Stomach (tissue), 4 donors: Measurements from ENCODE around the gene ACTR6.

Experiments
- CTCF ChIP-seq, 7 experiments: fragments of 450-650 bp in 4 of 7; fragments of 200-600 bp in 3 of 7; sonication (generic) in 3 of 7; IDR thresholded peaks; one replicate each; pipeline ENCODE4 v1.5.1; 2016 to 2019; ENCODE audit warnings: antibody characterized with exemption in 7 of 7, control low read depth in 2 of 7, mild to moderate bottlenecking in 1 of 7
- EP300 ChIP-seq: sonication (generic); formaldehyde crosslinking; IDR thresholded peaks from one replicate; pipeline ENCODE4 v1.6.1; 2017; ENCODE audit warnings: antibody characterized with exemption
- POLR2A ChIP-seq, 4 donors: fragments of 450-650 bp; IDR thresholded peaks; one replicate each; pipeline ENCODE4 v1.6.1; 2016; ENCODE audit warnings: antibody characterized with exemption in 4 of 4, control low read depth in 2 of 4, mild to moderate bottlenecking in 1 of 4, moderate library complexity in 1 of 4
- POLR2AphosphoS5 ChIP-seq, 3 donors: sonication (generic); formaldehyde crosslinking; IDR thresholded peaks; one replicate each; pipeline ENCODE4 v1.6.1; 2016; ENCODE audit warnings: antibody characterized with exemption in 3 of 3

- TF ChIP-seq POLR2AphosphoS5 (IDR thresholded peaks at IDR 0.05), result no peak
- no peak for TF ChIP-seq CTCF (IDR thresholded peaks at IDR 0.05)
- TF ChIP-seq EP300, result no peak
- no peak for TF ChIP-seq POLR2A (IDR thresholded peaks at IDR 0.05)
These were observed 47.5 kb upstream of the ACTR6 start for GRCh38 chr12:100153131-100153530.
